Transverse colon (tissue), 4 donors: ENCODE measurements around the gene TMPRSS5. TPM values are rescaled to one million over a fixed set of nuclear protein-coding genes. Genes with fewer than 3 reads are reported as not detected.
A peak's percentile ranks its signal among the peaks of the same experiment; 100 is the strongest.

Experiments
- DNase-seq: peaks from one replicate; pipeline ENCODE4 v3.0.0-alpha.2; 2019
- H3K27ac ChIP-seq, 4 donors: fragments of 200-600 bp; sonication (generic); 2 replicates each; pipeline ENCODE4 v1.5.1; 2016 to 2018; ENCODE audit warnings: inconsistent platforms in 4 of 4
- H3K27me3 ChIP-seq: fragments of 200-600 bp; sonication (generic); 2 replicates; pipeline ENCODE4 v1.5.1; 2017; ENCODE audit warnings: inconsistent platforms
- H3K36me3 ChIP-seq, 4 donors: fragments of 200-600 bp; sonication (generic); 2 replicates each; pipeline ENCODE4 v1.5.1; 2017 to 2019; ENCODE audit warnings: inconsistent platforms in 4 of 4
- H3K4me1 ChIP-seq, 4 donors: fragments of 200-600 bp; sonication (generic); 2 replicates each; pipeline ENCODE4 v1.5.1; 2017 to 2020; ENCODE audit warnings: inconsistent platforms in 4 of 4
- H3K4me3 ChIP-seq, 4 donors: fragments of 200-600 bp; sonication (generic); 1 replicate in 1 of 4; 2 replicates in 3 of 4; pipeline versions ENCODE4 v1.5.1 to v1.6.1; 2017 to 2019; ENCODE audit warnings: inconsistent platforms in 4 of 4
- H3K9me3 ChIP-seq, 2 donors: fragments of 200-600 bp; sonication (generic); 2 replicates each; pipeline ENCODE4 v1.5.1; 2017 to 2019; ENCODE audit warnings: inconsistent platforms in 2 of 2
- EP300 ChIP-seq: sonication (generic); formaldehyde crosslinking; IDR thresholded peaks from one replicate; pipeline ENCODE4 v1.6.1; 2017; ENCODE audit warnings: antibody characterized with exemption, low read depth
- POLR2A ChIP-seq: fragments of 450-650 bp; IDR thresholded peaks from one replicate; pipeline ENCODE4 v1.6.1; 2016; ENCODE audit warnings: antibody characterized with exemption, mild to moderate bottlenecking, moderate library complexity
- POLR2AphosphoS5 ChIP-seq, 3 donors: sonication (generic); formaldehyde crosslinking; IDR thresholded peaks; one replicate each; pipeline ENCODE4 v1.6.1; 2016; ENCODE audit warnings: antibody characterized with exemption in 3 of 3
- WGBS, 2 donors: methylation state at CpG; one replicate each; pipeline ENCODE4 v1.1.5; 2018; ENCODE audit warnings: low coverage in 1 of 2; 5-methylcytosine and 5-hydroxymethylcytosine counted together
- in situ Hi-C, 4 donors: fragments of 200-750 bp; cut with MboI; loops; one replicate each; pipeline versions ENCODE4 v1.15.0 to v1.15.1; 2017; ENCODE audit warnings: low sequenced_read_pairs in 3 of 4, low pct_ligation_motif_present in 1 of 4, low pct_unique_long_range_greater_than_20kb in 1 of 4
- intact Hi-C: fragments of 100-400 bp; cut with DNase I; formaldehyde crosslinking; loops from one replicate; pipeline ENCODE4 v1.15.1; 2023; ENCODE audit warnings: low total_unique reads
- total RNA-seq, 4 donors: library from RNA; depleted of rRNA; stranded (reverse); fragments of >200 nt; gene quantifications; one replicate each; pipeline ENCODE4 v1.1.0, GENCODE V29; 2016
- TF ChIP-seq, protein P1 (sequence below), 5 experiments: fragments of 200-600 bp in 3 of 5; fragments of 450-650 bp in 2 of 5; sonication (generic) in 3 of 5; IDR thresholded peaks; 1 replicate in 2 of 5; 2 replicates in 3 of 5; pipeline ENCODE4 v1.5.1; 2016 to 2017; ENCODE audit warnings: antibody characterized with exemption in 5 of 5, inconsistent platforms in 3 of 5, mild to moderate bottlenecking in 2 of 5, moderate library complexity in 1 of 5

TMPRSS5 gene
- total RNA-seq, 4 donors from 2014 or later, result 0.27 to 0.79 TPM; not detected in 2

DNA sequence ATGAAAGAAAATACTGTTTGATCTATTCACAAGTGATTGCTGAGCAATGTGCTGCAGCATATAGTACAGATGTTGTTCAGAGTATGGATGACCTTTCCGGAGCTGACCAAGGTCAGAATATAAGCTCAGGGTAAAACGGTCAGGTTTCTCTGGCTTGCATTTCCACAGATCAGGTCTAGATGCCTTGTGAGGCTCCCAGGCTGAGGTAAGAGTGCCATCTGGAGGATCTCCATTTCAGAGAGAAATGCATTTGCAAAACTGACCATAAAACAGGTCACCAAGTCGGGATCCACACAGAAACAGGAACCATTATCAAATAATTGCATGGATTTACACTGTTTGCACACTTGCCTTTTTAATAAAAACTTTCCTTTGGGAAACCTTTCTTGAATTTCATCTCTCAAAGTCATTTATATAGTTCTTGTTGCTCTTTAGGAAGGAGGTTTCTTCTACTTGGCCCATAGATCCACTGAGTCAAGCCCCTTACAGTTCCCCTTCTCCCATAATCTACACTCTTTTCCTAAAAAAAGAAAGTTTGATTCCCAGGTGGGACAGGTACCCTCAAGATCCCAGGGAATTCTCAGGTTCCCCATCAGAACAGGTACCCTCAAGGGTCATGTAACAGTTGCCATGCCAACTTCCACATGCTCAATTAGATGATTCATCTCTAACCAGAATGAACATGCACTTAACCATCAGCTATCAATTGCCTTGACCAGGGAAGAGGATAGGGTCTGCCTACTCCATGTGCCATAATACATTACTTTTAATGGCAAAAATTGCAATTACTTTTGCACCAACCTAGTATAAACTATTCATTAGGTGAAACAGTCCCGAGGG is 25.0 kb upstream of the TMPRSS5 start:
- peaks cover 0 to 22% (median 4%) of the 10 kb centered on the region in 4 donors for H3K36me3 ChIP-seq
- TF ChIP-seq POLR2A, result no peak
- TF ChIP-seq, protein P1, sequence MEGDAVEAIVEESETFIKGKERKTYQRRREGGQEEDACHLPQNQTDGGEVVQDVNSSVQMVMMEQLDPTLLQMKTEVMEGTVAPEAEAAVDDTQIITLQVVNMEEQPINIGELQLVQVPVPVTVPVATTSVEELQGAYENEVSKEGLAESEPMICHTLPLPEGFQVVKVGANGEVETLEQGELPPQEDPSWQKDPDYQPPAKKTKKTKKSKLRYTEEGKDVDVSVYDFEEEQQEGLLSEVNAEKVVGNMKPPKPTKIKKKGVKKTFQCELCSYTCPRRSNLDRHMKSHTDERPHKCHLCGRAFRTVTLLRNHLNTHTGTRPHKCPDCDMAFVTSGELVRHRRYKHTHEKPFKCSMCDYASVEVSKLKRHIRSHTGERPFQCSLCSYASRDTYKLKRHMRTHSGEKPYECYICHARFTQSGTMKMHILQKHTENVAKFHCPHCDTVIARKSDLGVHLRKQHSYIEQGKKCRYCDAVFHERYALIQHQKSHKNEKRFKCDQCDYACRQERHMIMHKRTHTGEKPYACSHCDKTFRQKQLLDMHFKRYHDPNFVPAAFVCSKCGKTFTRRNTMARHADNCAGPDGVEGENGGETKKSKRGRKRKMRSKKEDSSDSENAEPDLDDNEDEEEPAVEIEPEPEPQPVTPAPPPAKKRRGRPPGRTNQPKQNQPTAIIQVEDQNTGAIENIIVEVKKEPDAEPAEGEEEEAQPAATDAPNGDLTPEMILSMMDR (IDR thresholded peaks at IDR 0.05), result peak; percentile 37 to 55 (median 51)
- WGBS, 2 donors, result 28 to 49% methylated on average over 4 of the region's 4 CpGs
- H3K4me1 ChIP-seq, result peaks cover 0 to 7% (median 0%) of the 10 kb centered on the region in 4 donors
- intact Hi-C loops (loop anchor here (10.0 kb wide), 1 partner anchor 426 kb away; no protein-coding TSS in a partner anchor), in situ Hi-C loops (loop anchor here (10.0 to 25.0 kb wide), 4 partner anchors 194 to 426 kb away; partner anchors contain the start of gene TTC12 (in 2 of the 4))
- DNase-seq, result peak; percentile 37
- H3K27me3 ChIP-seq, result no peaks in the 10 kb centered on the region
- no peak overlapping the region for H3K4me3 ChIP-seq
- H3K9me3 ChIP-seq, result no peaks in the 10 kb centered on the region
- H3K27ac ChIP-seq, result no peak overlapping the region

DNA sequence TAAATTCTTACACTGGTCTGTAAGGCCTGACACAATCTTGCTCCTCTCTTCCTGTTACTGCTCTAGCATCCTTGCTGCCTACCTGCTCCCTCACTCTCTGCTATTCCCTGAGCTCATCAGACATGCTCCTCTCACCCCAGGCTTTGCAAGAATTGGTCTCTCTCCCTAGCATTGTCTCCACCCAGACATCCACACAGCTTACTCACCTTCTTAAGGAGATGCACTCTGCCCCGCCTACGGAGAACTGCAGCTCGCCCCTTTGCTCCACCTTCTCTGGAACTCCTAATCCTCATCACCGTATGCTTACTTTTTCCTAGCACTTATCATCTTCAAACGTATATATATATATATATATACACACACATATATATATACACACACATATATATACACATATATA is 23.3 kb upstream of the TMPRSS5 start:
- 57 to 72% methylated on average over 5 of the region's 5 CpGs for WGBS, 2 donors
- H3K27me3 ChIP-seq, result no peaks in the 10 kb centered on the region
- no peak overlapping the region for H3K27ac ChIP-seq
- no peak overlapping the region for H3K4me3 ChIP-seq
- in situ Hi-C loops (loop anchor here in 2 of 4 donors (25.0 kb wide), 2 partner anchors 192 to 417 kb away; partner anchors contain the start of gene TTC12 (in 1 of the 2)), intact Hi-C loops (loop anchor here (5.0 kb wide), 1 partner anchor 1338 kb away; no protein-coding TSS in a partner anchor)
- no peak for DNase-seq
- H3K9me3 ChIP-seq, result no peaks in the 10 kb centered on the region
- TF ChIP-seq, protein P1 (IDR thresholded peaks at IDR 0.05), result no peak
- TF ChIP-seq POLR2AphosphoS5 (IDR thresholded peaks at IDR 0.05) (no peak), POLR2A (no peak), EP300 (no peak)
- H3K36me3 ChIP-seq, result peaks cover 0 to 11% (median 3%) of the 10 kb centered on the region in 4 donors
- peaks cover 0 to 17% (median 0%) of the 10 kb centered on the region in 4 donors for H3K4me1 ChIP-seq

DNA sequence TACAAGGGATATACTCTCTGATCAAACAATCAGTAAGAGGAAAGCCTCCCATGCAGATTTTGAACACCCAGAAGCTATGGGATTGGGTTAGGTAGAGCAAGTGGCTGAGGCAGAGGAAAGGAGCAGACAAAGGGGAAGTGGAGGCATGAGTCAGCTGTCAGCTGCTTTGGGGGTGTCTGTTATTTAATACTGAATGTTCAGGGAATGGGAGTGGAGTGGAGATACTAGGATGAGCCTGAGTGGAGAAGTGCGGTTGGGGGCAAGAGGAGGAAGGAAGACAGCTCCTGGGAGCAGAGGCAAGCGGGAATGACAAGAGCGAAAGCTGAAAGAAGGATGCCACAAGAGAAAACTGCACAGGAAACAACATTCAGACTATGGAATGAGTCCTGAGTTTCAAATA is 22.7 kb upstream of the TMPRSS5 start:
- H3K27me3 ChIP-seq, result no peaks in the 10 kb centered on the region
- no peak overlapping the region for H3K4me3 ChIP-seq
- intact Hi-C loops, result loop anchor here (5.0 kb wide), 1 partner anchor 1338 kb away; no protein-coding TSS in a partner anchor
- 80 to 83% methylated on average over 3 of the region's 3 CpGs for WGBS, 2 donors
- TF ChIP-seq EP300 (no peak), POLR2A (no peak), POLR2AphosphoS5 (IDR thresholded peaks at IDR 0.05) (no peak)
- TF ChIP-seq, protein P1 (IDR thresholded peaks at IDR 0.05), result no peak
- DNase-seq, result no peak
- in situ Hi-C loops, result loop anchor here in 2 of 4 donors (25.0 kb wide), 2 partner anchors 192 to 417 kb away; partner anchors contain the start of gene TTC12 (in 1 of the 2)
- peaks cover 0 to 17% (median 0%) of the 10 kb centered on the region in 4 donors for H3K4me1 ChIP-seq
- H3K36me3 ChIP-seq, result peaks cover 0 to 11% (median 3%) of the 10 kb centered on the region in 4 donors
- no peaks in the 10 kb centered on the region for H3K9me3 ChIP-seq
- H3K27ac ChIP-seq, result no peak overlapping the region

DNA sequence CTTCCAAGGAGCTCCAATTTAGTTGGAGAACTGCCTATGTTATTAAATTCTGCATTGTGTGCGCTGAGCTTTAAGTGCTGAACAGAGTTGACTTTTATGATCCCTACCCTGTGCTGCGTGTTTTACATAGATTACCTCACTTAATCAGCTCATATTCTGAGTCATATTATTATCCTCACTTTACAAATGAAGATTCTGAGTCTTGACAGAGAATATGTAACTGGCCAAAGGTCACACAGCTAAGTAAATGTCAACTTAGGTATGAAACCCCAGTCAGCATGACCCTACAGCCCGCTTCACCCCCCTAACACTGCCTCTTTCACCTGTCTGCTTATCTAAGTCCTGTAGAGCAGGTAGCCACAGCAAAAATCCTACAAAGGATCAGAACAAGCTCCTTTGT is 19.8 kb upstream of the TMPRSS5 start:
- no peak for DNase-seq
- intact Hi-C loops (loop anchor here (5.0 kb wide), 1 partner anchor 1341 kb away; no protein-coding TSS in a partner anchor), in situ Hi-C loops (loop anchor here in 2 of 4 donors (25.0 kb wide), 2 partner anchors 189 to 414 kb away; partner anchors contain the start of gene TTC12 (in 1 of the 2))
- no peaks in the 10 kb centered on the region for H3K9me3 ChIP-seq
- H3K36me3 ChIP-seq, result no peaks in the 10 kb centered on the region
- TF ChIP-seq, protein P1 (IDR thresholded peaks at IDR 0.05), result no peak
- TF ChIP-seq POLR2AphosphoS5 (IDR thresholded peaks at IDR 0.05) (no peak), EP300 (no peak), POLR2A (no peak)
- peaks cover 0 to 17% (median 0%) of the 10 kb centered on the region in 4 donors for H3K4me1 ChIP-seq
- 53 to 83% methylated on average over 2 to 3 of the region's 3 CpGs for WGBS, 2 donors
- H3K4me3 ChIP-seq, result no peak overlapping the region
- no peaks in the 10 kb centered on the region for H3K27me3 ChIP-seq
- no peak overlapping the region for H3K27ac ChIP-seq
